Measurements from ENCODE around the gene INPP5D. TPM values are rescaled to one million over a fixed set of nuclear protein-coding genes. Genes with fewer than 3 reads are reported as not detected.
"Not testable (repeated sequence)": the region's sequence is repeated elsewhere in the genome, so short reads cannot be mapped to it uniquely, and the experiment has no call there.

The INPP5D gene
- total RNA-seq = 100 to 1,000 TPM; 157 to 163 TPM

GRCh38 chr2:233059797-233060500 is at the start of gene INPP5D:
INPP5D (plus strand) TSS chr2:233060342; CDS start chr2:233060479, 137 bp downstream.
- H3K4me3 Mint-ChIP-seq = peak within 1 kb of the TSS; percentile 99
- ChIA-PET CTCF (interaction anchor here (0.6 to 3.5 kb wide), 24 partner anchors 8 to 301 kb away, joined by 3 to 35 read pairs (median 4); partner anchors contain the start of gene ATG16L1), POLR2A (interaction anchor here (0.8 to 11.1 kb wide), 26 partner anchors 11 to 1437 kb away, joined by 3 to 335 read pairs (median 6); partner anchors contain the start of genes ARL4C, ATG16L1, EIF4E2 and TIGD1)
- H3K36me3 Mint-ChIP-seq (ENCODE audit: low read depth) = peaks cover 44% of the 10 kb centered on the region
- no peaks in the 10 kb centered on the region for H3K9me3 Mint-ChIP-seq
- H3K27ac Mint-ChIP-seq = peak within 1 kb of the TSS; percentile 84
- no peaks in the 10 kb centered on the region for H3K27me3 Mint-ChIP-seq
- DNase-seq = peak; percentile 83
- H3K4me1 Mint-ChIP-seq = peaks cover 44% of the 10 kb centered on the region

GRCh38 chr2:233010569-233011267 is 49.4 kb upstream of the INPP5D start:
- DNase-seq = no peak
- CTCF ChIA-PET = no interaction called here
- Mint-ChIP-seq H3K4me1 (no peaks in the 10 kb centered on the region), H3K4me3 (no peak overlapping the region), H3K27me3 (peaks cover 4% of the 10 kb centered on the region), H3K9me3 (no peaks in the 10 kb centered on the region), H3K36me3 (ENCODE audit: low read depth) (no peaks in the 10 kb centered on the region), H3K27ac (no peak overlapping the region)
- POLR2A ChIA-PET = no interaction called here

- Mint-ChIP-seq H3K36me3 (ENCODE audit: low read depth) (no peaks in the 10 kb centered on the region), H3K27me3 (peaks cover 4% of the 10 kb centered on the region)
- CTCF ChIA-PET = no interaction called here
Observed at GRCh38 chr2:233011268-233011650, 48.9 kb upstream of the INPP5D start.

GRCh38 chr2:233011702-233012131 is 48.4 kb upstream of the INPP5D start:
- H3K9me3 Mint-ChIP-seq = no peaks in the 10 kb centered on the region
- POLR2A ChIA-PET = no interaction called here
- no peaks in the 10 kb centered on the region for H3K4me1 Mint-ChIP-seq
- no peak overlapping the region for H3K27ac Mint-ChIP-seq
- CTCF ChIA-PET = no interaction called here
- H3K36me3 Mint-ChIP-seq (ENCODE audit: low read depth) = no peaks in the 10 kb centered on the region
- H3K27me3 Mint-ChIP-seq = peaks cover 4% of the 10 kb centered on the region
- no peak for DNase-seq
- no peak overlapping the region for H3K4me3 Mint-ChIP-seq

More at GRCh38 chr2:233011268-233011650, 48.9 kb upstream of the INPP5D start:
- no peak for DNase-seq
- Mint-ChIP-seq H3K27ac (no peak overlapping the region), H3K4me1 (no peaks in the 10 kb centered on the region), H3K4me3 (no peak overlapping the region), H3K9me3 (no peaks in the 10 kb centered on the region)
- POLR2A ChIA-PET = no interaction called here

- Mint-ChIP-seq H3K9me3 (no peaks in the 10 kb centered on the region), H3K4me1 (no peaks in the 10 kb centered on the region), H3K27ac (no peak overlapping the region), H3K4me3 (no peak overlapping the region), H3K27me3 (peaks cover 4% of the 10 kb centered on the region), H3K36me3 (ENCODE audit: low read depth) (no peaks in the 10 kb centered on the region)
- ChIA-PET POLR2A (no interaction called here), CTCF (no interaction called here)
- no peak for DNase-seq
Observed at GRCh38 chr2:233012301-233012971, 47.7 kb upstream of the INPP5D start.

- no peak for DNase-seq
- POLR2A ChIA-PET = no interaction called here
- H3K4me1 Mint-ChIP-seq = no peaks in the 10 kb centered on the region
- H3K36me3 Mint-ChIP-seq (ENCODE audit: low read depth) = no peaks in the 10 kb centered on the region
- no peak within 1 kb of the TSS for H3K4me3 Mint-ChIP-seq
- H3K27ac Mint-ChIP-seq = no peak within 1 kb of the TSS
- CTCF ChIA-PET = no interaction called here
- H3K27me3 Mint-ChIP-seq = peaks cover 2% of the 10 kb centered on the region
- no peaks in the 10 kb centered on the region for H3K9me3 Mint-ChIP-seq
Observed at GRCh38 chr2:233013027-233013461, 47.1 kb upstream of the INPP5D start, which contains the start of gene NGEF. NGEF (minus strand) TSS chr2:233013256; CDS start chr2:232974890, 38,366 bp downstream.

GRCh38 chr2:233013650-233014049 is 46.5 kb upstream of the INPP5D start:
- DNase-seq = no peak
- no peaks in the 10 kb centered on the region for H3K36me3 Mint-ChIP-seq (ENCODE audit: low read depth)
- H3K27me3 Mint-ChIP-seq = no peaks in the 10 kb centered on the region
- no peak overlapping the region for H3K27ac Mint-ChIP-seq
- no peak overlapping the region for H3K4me3 Mint-ChIP-seq
- ChIA-PET CTCF (no interaction called here), POLR2A (no interaction called here)
- H3K4me1 Mint-ChIP-seq = no peaks in the 10 kb centered on the region
- no peaks in the 10 kb centered on the region for H3K9me3 Mint-ChIP-seq

GRCh38 chr2:233015019-233015645 is 45.0 kb upstream of the INPP5D start:
- POLR2A ChIA-PET = no interaction called here
- H3K27me3 Mint-ChIP-seq = no peaks in the 10 kb centered on the region
- H3K9me3 Mint-ChIP-seq = no peaks in the 10 kb centered on the region
- no peaks in the 10 kb centered on the region for H3K36me3 Mint-ChIP-seq (ENCODE audit: low read depth)
- no peak for DNase-seq
- H3K27ac Mint-ChIP-seq = no peak overlapping the region
- CTCF ChIA-PET = no interaction called here
- no peak overlapping the region for H3K4me3 Mint-ChIP-seq
- H3K4me1 Mint-ChIP-seq = no peaks in the 10 kb centered on the region

- ChIA-PET CTCF (interaction anchor here (2.0 kb wide), 1 partner anchor 11 kb away, joined by 4 read pairs; no protein-coding TSS in a partner anchor), POLR2A (no interaction called here)
- no peaks in the 10 kb centered on the region for H3K27me3 Mint-ChIP-seq
- H3K4me3 Mint-ChIP-seq = no peak overlapping the region
- H3K36me3 Mint-ChIP-seq (ENCODE audit: low read depth) = no peaks in the 10 kb centered on the region
- no peaks in the 10 kb centered on the region for H3K4me1 Mint-ChIP-seq
- no peak overlapping the region for H3K27ac Mint-ChIP-seq
- no peaks in the 10 kb centered on the region for H3K9me3 Mint-ChIP-seq
- no peak for DNase-seq
Observed at GRCh38 chr2:233017947-233018346, 42.2 kb upstream of the INPP5D start.

GRCh38 chr2:233019610-233020009 is 40.5 kb upstream of the INPP5D start:
- DNase-seq, H3K4me3 Mint-ChIP-seq, CTCF ChIA-PET: not testable (repeated sequence)

GRCh38 chr2:233020454-233020853 is 39.7 kb upstream of the INPP5D start:
- Mint-ChIP-seq H3K4me1 (no peaks in the 10 kb centered on the region), H3K9me3 (no peaks in the 10 kb centered on the region), H3K36me3 (ENCODE audit: low read depth) (no peaks in the 10 kb centered on the region), H3K27ac (no peak overlapping the region), H3K27me3 (no peaks in the 10 kb centered on the region), H3K4me3 (no peak overlapping the region)
- CTCF ChIA-PET = no interaction called here
- no peak for DNase-seq
- POLR2A ChIA-PET = no interaction called here

More at GRCh38 chr2:233019610-233020009, 40.5 kb upstream of the INPP5D start:
- H3K4me1 Mint-ChIP-seq; H3K36me3 Mint-ChIP-seq (ENCODE audit: low read depth); H3K27ac Mint-ChIP-seq; H3K9me3 Mint-ChIP-seq; POLR2A ChIA-PET; H3K27me3 Mint-ChIP-seq: not testable (repeated sequence)

- Mint-ChIP-seq H3K27ac (no peak overlapping the region), H3K27me3 (peaks cover 3% of the 10 kb centered on the region), H3K9me3 (no peaks in the 10 kb centered on the region), H3K36me3 (ENCODE audit: low read depth) (no peaks in the 10 kb centered on the region), H3K4me3 (no peak overlapping the region), H3K4me1 (no peaks in the 10 kb centered on the region)
- DNase-seq = no peak
- ChIA-PET POLR2A (interaction anchor here (0.6 kb wide), 1 partner anchor 208 kb away, joined by 3 read pairs; no protein-coding TSS in a partner anchor), CTCF (no interaction called here)
Observed at GRCh38 chr2:233021771-233022170, 38.4 kb upstream of the INPP5D start.

- H3K9me3 Mint-ChIP-seq = no peaks in the 10 kb centered on the region
- H3K27ac Mint-ChIP-seq = no peak overlapping the region
- ChIA-PET POLR2A (no interaction called here), CTCF (no interaction called here)
- H3K4me1 Mint-ChIP-seq = no peaks in the 10 kb centered on the region
- no peaks in the 10 kb centered on the region for H3K36me3 Mint-ChIP-seq (ENCODE audit: low read depth)
- peaks cover 3% of the 10 kb centered on the region for H3K27me3 Mint-ChIP-seq
- H3K4me3 Mint-ChIP-seq = no peak overlapping the region
- no peak for DNase-seq
Observed at GRCh38 chr2:233022561-233022960, 37.6 kb upstream of the INPP5D start.
